GM19395 (cell line): ENCODE results near the gene ZIK1.

Experiments
- ATAC-seq: cut with Tn5 transposase; IDR thresholded peaks from one replicate; pipeline ENCODE4 v1.9.1; 2021; ENCODE audit warnings: mild to moderate bottlenecking, moderate library complexity; ENCODE audit not compliant: unreplicated experiment

ZIK1 gene

DNA sequence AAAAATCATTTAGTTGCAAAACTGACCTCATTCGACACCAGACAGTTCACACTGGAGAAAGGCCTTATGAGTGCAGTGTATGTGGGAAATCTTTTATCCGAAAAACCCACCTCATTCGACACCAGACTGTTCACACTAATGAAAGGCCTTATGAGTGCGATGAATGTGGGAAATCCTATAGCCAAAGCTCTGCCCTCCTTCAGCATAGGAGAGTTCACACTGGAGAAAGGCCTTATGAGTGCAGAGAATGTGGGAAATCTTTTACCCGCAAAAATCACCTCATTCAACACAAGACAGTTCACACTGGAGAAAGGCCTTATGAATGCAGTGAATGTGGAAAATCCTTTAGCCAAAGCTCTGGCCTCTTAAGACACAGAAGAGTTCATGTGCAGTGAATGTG is 23.0 kb downstream of the ZIK1 start:
- ATAC-seq: no peak

DNA sequence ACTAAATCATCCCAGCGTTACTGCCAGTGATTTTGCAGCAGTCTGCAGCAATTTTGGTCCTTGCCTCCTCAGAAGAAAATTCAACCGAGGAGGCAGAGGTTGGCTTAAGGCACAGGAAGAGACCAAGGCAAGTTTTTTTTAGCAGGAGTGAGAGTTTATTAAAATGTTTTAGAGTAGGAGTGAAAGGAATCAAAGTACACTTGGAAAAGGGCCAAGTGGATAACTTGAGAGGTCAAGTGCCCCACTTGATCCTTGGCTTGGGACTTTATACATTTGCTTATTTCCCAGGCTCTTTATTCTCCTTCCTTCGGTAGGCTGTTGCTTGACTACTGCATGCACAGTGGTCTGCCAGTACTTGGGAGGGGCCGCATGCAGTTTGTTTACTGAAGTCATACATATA is 27.2 kb downstream of the ZIK1 start:
- ATAC-seq: no peak

DNA sequence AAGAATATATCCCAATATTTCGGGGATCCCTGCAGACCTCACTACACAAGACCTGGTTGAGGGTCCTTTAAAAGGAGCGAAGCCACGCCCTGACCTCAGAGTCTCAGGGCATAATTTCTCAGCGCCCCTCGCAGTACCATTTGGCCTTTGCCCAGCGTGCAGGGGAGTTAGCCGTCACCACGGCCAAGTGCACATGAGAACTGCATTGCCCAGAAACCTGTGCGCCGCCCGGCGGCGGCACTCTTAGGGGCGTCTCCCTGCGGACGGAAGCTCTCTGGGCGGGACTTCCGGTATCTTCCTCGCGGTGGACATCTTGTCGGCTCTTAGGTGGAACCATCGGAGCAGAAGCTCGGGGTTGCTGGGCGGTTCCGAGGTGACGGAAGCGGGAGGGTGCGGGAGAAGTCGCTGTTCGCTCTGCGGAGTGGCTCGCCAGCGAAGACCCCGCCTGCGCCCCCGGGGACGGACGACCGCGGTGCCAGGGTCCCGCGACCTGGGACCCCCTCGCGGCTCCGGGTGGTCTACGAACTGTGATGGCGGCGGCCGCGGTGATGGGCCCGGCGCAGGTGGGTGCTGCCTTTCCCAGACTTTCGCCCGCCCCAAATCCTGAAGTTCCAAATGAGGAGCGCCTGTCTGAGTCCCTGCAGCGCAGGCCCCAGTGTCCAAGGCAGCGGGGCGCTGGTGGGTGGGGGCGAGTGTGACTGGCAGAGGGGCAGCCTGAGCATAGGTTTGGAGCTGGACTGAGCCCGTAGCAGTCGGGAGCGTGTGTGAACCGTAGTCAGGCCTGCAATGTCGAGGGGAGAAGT is 30.2 kb downstream of the ZIK1 start, which contains the start of gene ZNF134:
Gene ZNF134 (plus strand): TSS at position 302 of the 803 bp plus-strand sequence. CDS start 5,227 bp downstream, outside the sequence.
- peak; percentile 99 for ATAC-seq

DNA sequence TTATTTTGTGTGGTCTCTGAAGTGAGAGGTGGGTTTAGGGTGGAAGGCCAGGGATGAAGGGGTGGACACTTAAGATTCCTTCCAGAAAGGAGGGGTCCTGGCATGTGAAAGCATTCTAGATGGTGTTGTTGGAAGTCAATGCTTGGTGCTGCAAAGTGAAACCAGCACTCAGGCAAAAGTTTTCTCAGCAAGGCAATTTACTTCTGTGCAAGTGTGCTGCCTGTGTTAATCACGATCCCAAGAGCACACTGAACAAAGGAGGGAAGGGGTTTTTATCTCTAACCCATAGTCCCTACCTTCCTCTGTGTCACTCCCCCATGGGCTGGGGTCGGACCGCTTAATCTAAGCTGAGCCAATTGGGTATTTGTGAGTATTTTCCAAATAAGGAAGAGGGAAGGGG is 31.4 kb downstream of the ZIK1 start:
- ATAC-seq: no peak

DNA sequence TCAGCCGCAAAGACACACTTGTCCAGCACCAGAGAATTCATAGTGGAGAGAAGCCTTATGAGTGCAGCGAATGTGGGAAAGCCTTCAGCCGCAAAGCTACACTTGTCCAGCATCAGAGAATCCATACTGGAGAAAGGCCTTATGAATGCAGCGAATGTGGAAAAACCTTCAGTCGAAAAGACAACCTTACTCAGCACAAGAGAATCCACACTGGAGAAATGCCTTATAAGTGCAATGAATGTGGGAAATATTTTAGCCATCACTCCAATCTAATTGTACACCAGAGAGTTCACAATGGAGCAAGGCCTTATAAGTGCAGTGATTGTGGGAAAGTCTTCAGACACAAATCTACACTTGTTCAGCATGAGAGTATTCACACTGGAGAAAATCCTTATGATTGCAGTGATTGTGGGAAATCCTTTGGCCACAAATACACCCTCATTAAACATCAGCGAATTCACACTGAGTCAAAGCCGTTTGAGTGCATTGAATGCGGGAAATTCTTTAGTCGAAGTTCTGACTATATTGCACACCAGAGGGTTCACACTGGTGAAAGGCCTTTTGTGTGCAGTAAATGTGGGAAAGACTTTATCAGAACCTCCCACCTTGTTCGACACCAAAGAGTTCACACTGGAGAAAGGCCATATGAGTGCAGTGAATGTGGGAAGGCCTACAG is 36.9 kb downstream of the ZIK1 start:
- no peak for ATAC-seq

DNA sequence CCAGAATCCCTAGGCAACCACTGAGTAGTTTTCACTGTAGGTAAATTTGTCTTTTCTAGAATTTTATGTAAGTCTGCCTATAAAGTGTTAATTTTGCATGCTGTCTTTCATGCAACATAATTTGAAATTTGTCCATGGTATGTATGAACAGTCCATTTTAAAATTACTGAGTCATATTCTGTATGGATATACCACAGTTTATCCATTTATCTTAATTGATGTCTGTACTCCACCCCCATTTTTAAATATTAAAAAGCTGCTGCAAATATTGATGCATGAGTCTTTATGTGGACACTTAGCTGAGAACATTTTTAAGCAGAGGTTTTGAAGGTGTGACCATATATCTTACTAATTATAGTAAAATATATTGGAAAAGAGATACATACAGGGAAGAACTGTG is 39.1 kb downstream of the ZIK1 start:
- ATAC-seq: no peak

DNA sequence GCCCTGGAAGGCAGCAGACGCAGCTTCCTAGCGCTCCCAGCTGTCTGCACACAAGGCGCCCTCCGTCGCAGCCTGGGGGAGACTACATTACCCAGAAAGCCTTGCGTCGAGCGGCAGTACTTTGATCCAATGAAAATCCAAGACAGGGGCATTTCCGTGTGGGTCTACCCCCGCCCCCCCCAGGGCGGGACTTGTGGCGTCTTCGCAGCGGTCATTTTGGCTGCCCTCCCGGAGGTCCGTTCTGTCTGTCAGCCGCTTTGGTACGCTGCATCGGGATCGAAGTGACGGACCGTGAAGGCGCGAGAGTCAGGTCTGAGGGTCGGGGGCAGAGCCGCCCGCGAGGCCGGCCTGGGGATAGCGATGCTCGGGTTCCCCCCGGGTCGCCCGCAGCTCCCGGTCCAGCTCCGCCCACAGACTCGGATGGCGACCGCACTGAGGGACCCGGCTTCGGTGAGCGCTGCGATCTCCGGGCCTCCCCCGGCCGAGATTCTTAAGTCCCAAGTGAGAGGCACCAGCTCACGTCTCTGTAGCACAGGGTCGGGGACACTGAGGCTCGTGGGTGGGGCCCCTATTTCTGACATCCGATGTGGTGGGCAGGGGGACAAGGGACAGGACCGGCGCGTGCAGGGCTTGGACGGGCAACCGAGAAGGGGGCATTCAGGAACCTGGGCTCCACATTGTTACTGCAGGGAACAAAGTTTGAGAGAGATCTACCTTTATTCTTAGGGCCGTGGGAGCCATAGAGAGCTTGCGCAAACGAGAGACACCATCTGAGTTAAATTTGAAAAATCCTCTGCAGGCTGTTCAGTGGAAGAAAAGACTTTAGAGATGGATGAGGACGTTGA is 49.3 kb downstream of the ZIK1 start, which contains the start of gene ZNF211:
Gene ZNF211 (plus strand): TSS at position 182 of the 845 bp plus-strand sequence. CDS start 179 bp downstream, at position 361.
- ATAC-seq: peak; percentile 97

DNA sequence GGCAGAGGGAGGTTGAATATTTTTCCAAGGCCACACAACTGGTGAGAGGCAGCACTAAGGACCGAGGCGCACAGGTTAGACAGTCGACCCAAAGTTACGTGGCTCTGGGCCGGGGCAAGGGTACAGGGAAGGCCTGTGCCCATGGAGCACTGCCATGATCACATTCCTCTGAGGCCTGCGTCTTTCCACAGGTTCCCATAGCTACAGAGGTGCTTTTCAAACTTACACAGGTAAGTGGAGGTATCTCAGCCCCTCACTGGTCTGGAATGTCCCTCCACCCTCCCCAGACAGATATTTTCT is 49.8 kb downstream of the ZIK1 start:
- no peak for ATAC-seq

DNA sequence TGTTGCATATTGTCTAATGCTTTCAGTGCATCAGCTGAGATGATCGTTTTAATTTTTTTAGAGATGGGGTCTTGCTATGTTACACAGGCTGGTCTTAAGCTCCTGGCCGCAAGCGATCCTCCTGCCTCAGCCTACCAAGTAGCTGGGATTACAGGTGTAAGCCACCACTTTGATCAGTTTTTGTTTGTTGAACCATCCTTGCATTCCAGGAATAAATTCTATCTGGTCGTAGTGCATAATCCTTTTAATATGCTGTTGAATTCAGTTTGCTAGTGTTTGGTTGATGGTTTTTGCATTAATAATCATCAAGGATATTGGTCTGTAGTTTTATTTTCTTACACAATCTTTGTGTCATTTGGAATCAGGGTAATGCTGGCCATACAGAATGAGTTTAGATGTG is 53.4 kb downstream of the ZIK1 start:
- no peak for ATAC-seq

DNA sequence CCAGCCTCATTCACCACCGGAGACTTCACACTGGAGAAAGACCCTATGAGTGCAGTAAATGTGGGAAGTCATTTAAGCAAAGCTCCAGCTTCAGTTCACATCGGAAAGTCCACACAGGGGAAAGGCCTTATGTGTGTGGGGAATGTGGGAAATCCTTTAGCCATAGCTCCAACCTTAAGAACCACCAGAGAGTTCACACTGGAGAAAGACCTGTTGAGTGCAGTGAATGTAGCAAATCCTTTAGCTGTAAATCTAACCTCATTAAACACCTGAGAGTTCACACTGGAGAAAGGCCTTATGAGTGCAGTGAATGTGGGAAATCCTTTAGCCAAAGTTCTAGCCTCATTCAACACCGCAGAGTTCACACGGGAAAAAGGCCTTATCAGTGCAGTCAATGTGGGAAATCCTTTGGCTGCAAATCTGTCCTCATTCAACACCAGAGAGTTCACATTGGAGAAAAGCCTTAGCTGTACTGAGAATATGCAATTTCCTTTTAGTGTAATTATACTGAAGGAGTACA is 57.8 kb downstream of the ZIK1 start:
- no peak for ATAC-seq

DNA sequence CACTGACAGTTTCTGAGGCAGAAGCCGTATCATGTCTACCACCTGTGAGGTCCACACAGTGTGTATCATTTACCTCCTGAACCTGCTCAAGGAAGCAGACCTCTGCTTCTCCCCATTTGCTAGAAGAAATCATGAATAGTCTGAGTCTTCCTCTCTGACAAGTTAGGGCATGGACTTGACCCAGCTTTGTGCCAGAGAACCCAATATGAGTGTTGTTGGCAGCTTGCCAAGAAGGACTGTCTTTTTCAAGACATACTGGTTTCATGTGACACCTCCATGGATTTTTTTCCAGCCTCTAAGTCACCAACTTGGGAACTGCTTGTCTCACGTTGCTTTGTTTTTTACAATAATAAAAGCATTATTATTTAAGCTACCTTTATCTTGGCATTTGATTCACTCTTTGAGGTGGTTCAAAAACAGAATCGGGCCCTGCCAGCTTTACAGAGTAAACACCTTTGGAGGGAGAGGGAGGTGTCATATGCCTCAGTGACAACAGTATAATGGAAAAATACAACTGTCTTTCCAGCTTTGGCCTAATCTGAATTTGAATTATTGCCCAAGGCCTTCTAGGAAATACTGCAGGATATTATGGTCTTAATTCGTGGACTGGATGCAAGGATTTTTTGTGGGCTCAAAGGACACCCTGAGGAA is 58.6 kb downstream of the ZIK1 start:
- ATAC-seq: no peak
